ENCODE measurements around the gene SMAD7.

- TF ChIP-seq GATA2 (IDR thresholded peaks at IDR 0.05; ENCODE audit: low read depth, low read length) (no peak), GATA3 (IDR thresholded peaks at IDR 0.05; ENCODE audit: low read depth, low read length) (no peak)
Measured at GRCh38 chr18:48899558-48900174, 51.1 kb downstream of the SMAD7 start.
